Liver (tissue), 9 donors: Measurements from ENCODE around the gene PCYOX1L. TPM values are rescaled to one million over a fixed set of nuclear protein-coding genes. Genes with fewer than 3 reads are reported as not detected.

Experiments used
- DNase-seq: peaks from one replicate; pipeline ENCODE4 v3.0.0-alpha.2; 2017; ENCODE audit warnings: low spot score
- H3K27ac ChIP-seq, 2 donors: one replicate each; pipeline ENCODE4 v1.7.0; 2013; ENCODE audit warnings: inconsistent platforms in 2 of 2, low read length in 2 of 2, control low read depth in 1 of 2, low read depth in 1 of 2, mild to moderate bottlenecking in 1 of 2
- H3K27me3 ChIP-seq, 4 donors: one replicate each; pipeline versions ENCODE4 v1.6.1 to v1.7.0; 2013; ENCODE audit warnings: low read length in 3 of 4, inconsistent platforms in 1 of 4, mild to moderate bottlenecking in 1 of 4, moderate library complexity in 1 of 4; ENCODE audit not compliant: control insufficient read depth in 4 of 4, insufficient read depth in 4 of 4
- H3K36me3 ChIP-seq, 4 donors: one replicate each; pipeline versions ENCODE4 v1.6.1 to v1.7.0; 2013; ENCODE audit warnings: low read length in 3 of 4, mild to moderate bottlenecking in 3 of 4, low read depth in 1 of 4, moderate library complexity in 1 of 4; ENCODE audit not compliant: control insufficient read depth in 4 of 4, insufficient read depth in 3 of 4
- H3K4me1 ChIP-seq, 4 donors: one replicate each; pipeline versions ENCODE4 v1.6.1 to v1.7.0; 2013; ENCODE audit warnings: low read length in 3 of 4, mild to moderate bottlenecking in 3 of 4, moderate library complexity in 1 of 4; ENCODE audit not compliant: control insufficient read depth in 4 of 4, insufficient read depth in 4 of 4
- H3K4me3 ChIP-seq, 3 donors: one replicate each; pipeline versions ENCODE4 v1.6.1 to v1.7.0; 2013; ENCODE audit warnings: low read length in 3 of 3, control low read depth in 1 of 3, low read depth in 1 of 3, mild to moderate bottlenecking in 1 of 3
- H3K9ac ChIP-seq, 2 donors: one replicate each; pipeline ENCODE4 v1.7.0; 2013; ENCODE audit warnings: low read length in 2 of 2, mild to moderate bottlenecking in 2 of 2, moderate library complexity in 2 of 2, control low read depth in 1 of 2, low read depth in 1 of 2
- H3K9me3 ChIP-seq, 4 donors: one replicate each; pipeline versions ENCODE4 v1.6.1 to v1.7.0; 2013; ENCODE audit warnings: low read length in 3 of 4; ENCODE audit not compliant: control insufficient read depth in 4 of 4
- EGR1 ChIP-seq, 2 donors: IDR thresholded peaks; 2 replicates each; pipeline ENCODE4 v1.6.1; 2016 to 2018; ENCODE audit warnings: antibody characterized with exemption in 2 of 2, low read depth in 2 of 2
- FOXA1 ChIP-seq: IDR thresholded peaks from 2 replicates; pipeline ENCODE4 v1.6.1; 2016; ENCODE audit warnings: antibody characterized with exemption
- FOXA2 ChIP-seq: IDR thresholded peaks from 2 replicates; pipeline ENCODE4 v1.6.1; 2016; ENCODE audit warnings: antibody characterized with exemption
- GABPA ChIP-seq, 2 donors: IDR thresholded peaks in 1 of 2; conservative IDR thresholded peaks in 1 of 2; 2 replicates each; pipeline ENCODE4 v1.6.1; 2016; ENCODE audit warnings: antibody characterized with exemption in 2 of 2, mild to moderate bottlenecking in 1 of 2, moderate library complexity in 1 of 2
- HNF4A ChIP-seq, 2 donors: conservative IDR thresholded peaks; 2 replicates each; pipeline ENCODE4 v1.6.1; 2016; ENCODE audit warnings: antibody characterized with exemption in 2 of 2, mild to moderate bottlenecking in 2 of 2
- HNF4G ChIP-seq: IDR thresholded peaks from 2 replicates; pipeline ENCODE4 v1.6.1; 2016; ENCODE audit warnings: antibody characterized with exemption
- JUND ChIP-seq, 2 donors: IDR thresholded peaks; 2 replicates each; pipeline ENCODE4 v1.6.1; 2016; ENCODE audit warnings: antibody characterized with exemption in 2 of 2
- MAX ChIP-seq: IDR thresholded peaks from 2 replicates; pipeline ENCODE4 v1.6.1; 2016; ENCODE audit warnings: antibody characterized with exemption
- NR2F2 ChIP-seq: IDR thresholded peaks from 2 replicates; pipeline ENCODE4 v1.6.1; 2016; ENCODE audit warnings: antibody characterized with exemption
- RAD21 ChIP-seq, 2 donors: IDR thresholded peaks; 2 replicates each; pipeline ENCODE4 v1.6.1; 2016; ENCODE audit warnings: antibody characterized with exemption in 2 of 2, mild to moderate bottlenecking in 2 of 2
- REST ChIP-seq: IDR thresholded peaks from 2 replicates; pipeline ENCODE4 v1.6.1; 2016; ENCODE audit warnings: antibody characterized with exemption, mild to moderate bottlenecking
- RXRA ChIP-seq, 2 donors: IDR thresholded peaks; 2 replicates each; pipeline ENCODE4 v1.6.1; 2017 to 2018; ENCODE audit warnings: antibody characterized with exemption in 2 of 2, mild to moderate bottlenecking in 1 of 2
- SP1 ChIP-seq: IDR thresholded peaks from 2 replicates; pipeline ENCODE4 v1.6.1; 2018; ENCODE audit warnings: antibody characterized with exemption, mild to moderate bottlenecking
- TAF1 ChIP-seq: conservative IDR thresholded peaks from 2 replicates; pipeline ENCODE4 v1.6.1; 2016; ENCODE audit warnings: antibody characterized with exemption, mild to moderate bottlenecking
- YY1 ChIP-seq: IDR thresholded peaks from 2 replicates; pipeline ENCODE4 v1.6.1; 2016; ENCODE audit warnings: antibody characterized with exemption, mild to moderate bottlenecking
- ZBTB33 ChIP-seq: IDR thresholded peaks from 2 replicates; pipeline ENCODE4 v1.6.1; 2016; ENCODE audit warnings: antibody characterized with exemption
- WGBS: extraction: QIAGEN DNeasy Blood & Tissue Kit; methylation state at CpG from one replicate; pipeline ENCODE4 v1.1.7; 2013; 5-methylcytosine and 5-hydroxymethylcytosine counted together
- polyA plus RNA-seq, 2 donors: library from polyadenylated mRNA; stranded (reverse) in 1 of 2; unstranded in 1 of 2; fragments of 200-250 nt in 1 of 2; fragments of >200 nt in 1 of 2; fragmentation: Nextera tagmentation in 1 of 2; extraction: Ambion mirVana in 1 of 2; gene quantifications; one replicate each; pipeline versions ENCODE4 v1.2.1 to v1.2.3, GENCODE V29; 2013 to 2015
- total RNA-seq, 2 donors: library from RNA; depleted of rRNA; stranded (reverse); fragments of >200 nt; gene quantifications; one replicate each; pipeline ENCODE4 v1.2.3, GENCODE V29; 2014
- TF ChIP-seq, protein P1 (sequence below): IDR thresholded peaks from 2 replicates; pipeline ENCODE4 v1.6.1; 2016; ENCODE audit warnings: antibody characterized with exemption
- TF ChIP-seq, protein P2 (sequence below): fragments of 150-350 bp; IDR thresholded peaks from 2 replicates; pipeline ENCODE4 v1.5.1; 2017; ENCODE audit warnings: improper control_type of control experiment, low read depth, low read length; ENCODE audit not compliant: missing input control
- donor health status: healthy.
- donor health status: healthy.
- donor health status: healthy.
- donor health status: healthy.
- donor health status: healthy.

PCYOX1L gene
- total and polyA plus RNA-seq, 4 donors, result 0.47 to 4.4 (median 1.1) TPM

- no peaks in the 10 kb centered on the region for H3K4me1 ChIP-seq
- H3K36me3 ChIP-seq, result no peaks in the 10 kb centered on the region
- no peaks in the 10 kb centered on the region for H3K27me3 ChIP-seq
- DNase-seq, result no peak
- no peak overlapping the region for H3K4me3 ChIP-seq
- 87% methylated on average over 6 of the region's 6 CpGs for WGBS
- no peak overlapping the region for H3K9ac ChIP-seq
- no peak overlapping the region for H3K27ac ChIP-seq
- H3K9me3 ChIP-seq, result no peaks in the 10 kb centered on the region
- TF ChIP-seq ZBTB33, result no peak
- TF ChIP-seq RAD21 (IDR thresholded peaks at IDR 0.05), result no peak
- TF ChIP-seq TAF1, result no peak
- TF ChIP-seq MAX, result no peak
- TF ChIP-seq, protein P1, sequence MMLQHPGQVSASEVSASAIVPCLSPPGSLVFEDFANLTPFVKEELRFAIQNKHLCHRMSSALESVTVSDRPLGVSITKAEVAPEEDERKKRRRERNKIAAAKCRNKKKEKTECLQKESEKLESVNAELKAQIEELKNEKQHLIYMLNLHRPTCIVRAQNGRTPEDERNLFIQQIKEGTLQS, result no peak
- no peak for TF ChIP-seq FOXA2
- TF ChIP-seq RXRA (IDR thresholded peaks at IDR 0.05), result no peak
- TF ChIP-seq SP1, result no peak
- no peak for TF ChIP-seq JUND (IDR thresholded peaks at IDR 0.05)
- TF ChIP-seq REST, result no peak
Measured at GRCh38 chr5:149391524-149391923, 33.7 kb downstream of the PCYOX1L start.

DNA sequence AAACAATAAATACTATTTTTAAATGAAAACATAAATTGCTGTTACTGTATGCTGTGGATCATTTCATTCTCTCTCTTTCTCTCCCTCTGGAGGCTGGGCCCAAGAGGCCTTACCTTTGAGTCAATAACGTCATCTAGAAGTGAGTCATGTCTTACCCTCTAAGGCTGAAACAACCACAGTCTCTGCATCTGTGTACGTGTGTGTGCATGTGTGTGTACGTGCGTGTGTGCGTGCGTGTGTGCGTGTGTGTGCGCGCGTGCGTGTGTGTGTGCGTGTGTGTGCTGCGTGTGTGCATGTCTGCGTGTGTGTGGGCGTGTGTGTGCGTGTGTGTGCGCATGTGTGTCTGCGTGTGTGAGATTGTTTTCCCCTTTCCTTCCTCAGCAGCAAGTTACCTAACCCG is 34.9 kb downstream of the PCYOX1L start:
- H3K4me3 ChIP-seq, result no peak overlapping the region
- H3K27ac ChIP-seq, result no peak overlapping the region
- H3K27me3 ChIP-seq, result no peaks in the 10 kb centered on the region
- no peaks in the 10 kb centered on the region for H3K9me3 ChIP-seq
- WGBS, result 89% methylated on average over 19 of the region's 19 CpGs
- no peaks in the 10 kb centered on the region for H3K36me3 ChIP-seq
- no peak overlapping the region for H3K9ac ChIP-seq
- no peaks in the 10 kb centered on the region for H3K4me1 ChIP-seq
- DNase-seq, result no peak
- TF ChIP-seq, protein P1, result no peak
- TF ChIP-seq MAX (no peak), GABPA (IDR thresholded peaks at IDR 0.05 in 1 of 2, conservative IDR thresholded peaks at IDR 0.05 in 1 of 2) (no peak), EGR1 (IDR thresholded peaks at IDR 0.05; ENCODE audit: low read depth in 2 of 2) (no peak), RXRA (IDR thresholded peaks at IDR 0.05) (no peak), ZBTB33 (no peak), RAD21 (IDR thresholded peaks at IDR 0.05) (no peak), JUND (IDR thresholded peaks at IDR 0.05) (no peak), YY1 (no peak), TAF1 (no peak), FOXA2 (no peak), HNF4G (no peak), NR2F2 (no peak), HNF4A (conservative IDR thresholded peaks at IDR 0.05) (no peak), FOXA1 (no peak), SP1 (no peak)
- TF ChIP-seq, protein P2, sequence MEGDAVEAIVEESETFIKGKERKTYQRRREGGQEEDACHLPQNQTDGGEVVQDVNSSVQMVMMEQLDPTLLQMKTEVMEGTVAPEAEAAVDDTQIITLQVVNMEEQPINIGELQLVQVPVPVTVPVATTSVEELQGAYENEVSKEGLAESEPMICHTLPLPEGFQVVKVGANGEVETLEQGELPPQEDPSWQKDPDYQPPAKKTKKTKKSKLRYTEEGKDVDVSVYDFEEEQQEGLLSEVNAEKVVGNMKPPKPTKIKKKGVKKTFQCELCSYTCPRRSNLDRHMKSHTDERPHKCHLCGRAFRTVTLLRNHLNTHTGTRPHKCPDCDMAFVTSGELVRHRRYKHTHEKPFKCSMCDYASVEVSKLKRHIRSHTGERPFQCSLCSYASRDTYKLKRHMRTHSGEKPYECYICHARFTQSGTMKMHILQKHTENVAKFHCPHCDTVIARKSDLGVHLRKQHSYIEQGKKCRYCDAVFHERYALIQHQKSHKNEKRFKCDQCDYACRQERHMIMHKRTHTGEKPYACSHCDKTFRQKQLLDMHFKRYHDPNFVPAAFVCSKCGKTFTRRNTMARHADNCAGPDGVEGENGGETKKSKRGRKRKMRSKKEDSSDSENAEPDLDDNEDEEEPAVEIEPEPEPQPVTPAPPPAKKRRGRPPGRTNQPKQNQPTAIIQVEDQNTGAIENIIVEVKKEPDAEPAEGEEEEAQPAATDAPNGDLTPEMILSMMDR, result no peak
